ENCODE results near the gene FBXL17.

The FBXL17 gene

GRCh38 chr5:108233617-108234155 is 148.2 kb downstream of the FBXL17 start:
- Histone ChIP-seq H3K27ac (ENCODE audit: low read length) (no peak overlapping the region), H3K27me3 (ENCODE audit: control insufficient read depth, insufficient read depth, low read length) (no peaks in the 10 kb centered on the region), H3K9ac (ENCODE audit: low read length) (no peak overlapping the region)

GRCh38 chr5:108232805-108233204 is 149.1 kb downstream of the FBXL17 start:
- Histone ChIP-seq H3K27me3 (ENCODE audit: control insufficient read depth, insufficient read depth, low read length) (no peaks in the 10 kb centered on the region), H3K9ac (ENCODE audit: low read length) (no peak overlapping the region), H3K36me3 (ENCODE audit: control insufficient read depth, low read depth, low read length) (no peaks in the 10 kb centered on the region), H3K4me1 (ENCODE audit: control insufficient read depth, low read depth, low read length) (peaks cover 6% of the 10 kb centered on the region), H3K4me3 (ENCODE audit: low read length) (no peak overlapping the region), H3K27ac (ENCODE audit: low read length) (no peak overlapping the region), H3K9me3 (ENCODE audit: control insufficient read depth, low read depth, low read length) (no peaks in the 10 kb centered on the region)

More at GRCh38 chr5:108233617-108234155, 148.2 kb downstream of the FBXL17 start:
- H3K4me3 ChIP-seq (ENCODE audit: low read length): no peak overlapping the region
- no peaks in the 10 kb centered on the region for H3K9me3 ChIP-seq (ENCODE audit: control insufficient read depth, low read depth, low read length)
- H3K36me3 ChIP-seq (ENCODE audit: control insufficient read depth, low read depth, low read length): no peaks in the 10 kb centered on the region
- H3K4me1 ChIP-seq (ENCODE audit: control insufficient read depth, low read depth, low read length): peaks cover 6% of the 10 kb centered on the region

DNA sequence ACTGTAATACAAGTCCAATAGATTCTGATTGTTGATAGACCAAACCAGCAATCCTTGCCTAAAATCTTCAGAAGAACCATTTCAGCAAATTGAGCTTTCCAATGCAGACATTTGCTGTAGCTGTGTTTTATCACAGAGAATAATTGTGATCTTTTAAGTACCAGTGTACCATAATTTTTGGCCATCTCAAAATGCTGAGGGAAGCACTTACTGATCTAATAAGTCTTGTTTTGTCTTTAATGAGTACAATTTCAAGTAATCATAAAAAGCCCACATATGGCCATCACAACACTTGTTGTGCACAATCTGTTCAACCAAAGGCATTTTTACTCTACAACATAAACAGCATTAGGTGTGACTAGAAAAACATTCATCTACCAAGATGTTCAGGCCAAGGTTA is 159.9 kb downstream of the FBXL17 start:
- H3K9me3 ChIP-seq (ENCODE audit: control insufficient read depth, low read depth, low read length): no peaks in the 10 kb centered on the region
- no peaks in the 10 kb centered on the region for H3K36me3 ChIP-seq (ENCODE audit: control insufficient read depth, low read depth, low read length)
- H3K9ac ChIP-seq (ENCODE audit: low read length): no peak overlapping the region
- H3K4me1 ChIP-seq (ENCODE audit: control insufficient read depth, low read depth, low read length): no peaks in the 10 kb centered on the region
- H3K27ac ChIP-seq (ENCODE audit: low read length): no peak overlapping the region
- no peaks in the 10 kb centered on the region for H3K27me3 ChIP-seq (ENCODE audit: control insufficient read depth, insufficient read depth, low read length)
- no peak overlapping the region for H3K4me3 ChIP-seq (ENCODE audit: low read length)

- Histone ChIP-seq H3K4me3 (ENCODE audit: low read length) (no peak overlapping the region), H3K36me3 (ENCODE audit: control insufficient read depth, low read depth, low read length) (no peaks in the 10 kb centered on the region), H3K27me3 (ENCODE audit: control insufficient read depth, insufficient read depth, low read length) (no peaks in the 10 kb centered on the region), H3K27ac (ENCODE audit: low read length) (no peak overlapping the region), H3K4me1 (ENCODE audit: control insufficient read depth, low read depth, low read length) (no peaks in the 10 kb centered on the region), H3K9me3 (ENCODE audit: control insufficient read depth, low read depth, low read length) (no peaks in the 10 kb centered on the region), H3K9ac (ENCODE audit: low read length) (no peak overlapping the region)
Observed at GRCh38 chr5:108220834-108221233, 161.1 kb downstream of the FBXL17 start.

DNA sequence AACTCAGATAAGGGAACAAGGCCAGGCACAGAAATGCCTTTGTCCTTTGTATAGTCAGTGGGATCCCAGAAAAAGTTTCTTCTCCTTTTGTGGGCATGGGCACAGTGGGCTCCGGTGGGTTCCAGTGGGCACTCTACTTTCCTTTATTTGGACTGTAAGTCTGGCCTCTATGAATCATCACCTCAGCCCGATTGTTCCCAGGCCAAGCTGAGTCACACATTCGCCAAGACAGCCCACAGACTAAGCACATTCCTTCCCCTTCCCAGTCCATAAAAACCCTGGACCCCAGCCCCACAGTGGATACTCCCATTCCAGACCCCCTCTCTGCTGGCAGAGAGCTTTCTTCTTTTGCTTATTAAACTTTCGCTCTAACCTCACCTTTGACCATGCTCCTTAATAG is 165.0 kb downstream of the FBXL17 start:
- Histone ChIP-seq H3K9me3 (ENCODE audit: control insufficient read depth, low read depth, low read length) (no peaks in the 10 kb centered on the region), H3K4me1 (ENCODE audit: control insufficient read depth, low read depth, low read length) (peaks cover 5% of the 10 kb centered on the region), H3K9ac (ENCODE audit: low read length) (no peak overlapping the region), H3K27ac (ENCODE audit: low read length) (no peak overlapping the region), H3K4me3 (ENCODE audit: low read length) (no peak overlapping the region), H3K36me3 (ENCODE audit: control insufficient read depth, low read depth, low read length) (no peaks in the 10 kb centered on the region), H3K27me3 (ENCODE audit: control insufficient read depth, insufficient read depth, low read length) (no peaks in the 10 kb centered on the region)

- H3K9me3 ChIP-seq (ENCODE audit: control insufficient read depth, low read depth, low read length): no peaks in the 10 kb centered on the region
- no peaks in the 10 kb centered on the region for H3K36me3 ChIP-seq (ENCODE audit: control insufficient read depth, low read depth, low read length)
- H3K4me3 ChIP-seq (ENCODE audit: low read length): no peak overlapping the region
- H3K9ac ChIP-seq (ENCODE audit: low read length): no peak overlapping the region
- H3K4me1 ChIP-seq (ENCODE audit: control insufficient read depth, low read depth, low read length): peaks cover 5% of the 10 kb centered on the region
- H3K27ac ChIP-seq (ENCODE audit: low read length): no peak overlapping the region
- H3K27me3 ChIP-seq (ENCODE audit: control insufficient read depth, insufficient read depth, low read length): no peaks in the 10 kb centered on the region
Observed at GRCh38 chr5:108214857-108215256, 167.0 kb downstream of the FBXL17 start.

DNA sequence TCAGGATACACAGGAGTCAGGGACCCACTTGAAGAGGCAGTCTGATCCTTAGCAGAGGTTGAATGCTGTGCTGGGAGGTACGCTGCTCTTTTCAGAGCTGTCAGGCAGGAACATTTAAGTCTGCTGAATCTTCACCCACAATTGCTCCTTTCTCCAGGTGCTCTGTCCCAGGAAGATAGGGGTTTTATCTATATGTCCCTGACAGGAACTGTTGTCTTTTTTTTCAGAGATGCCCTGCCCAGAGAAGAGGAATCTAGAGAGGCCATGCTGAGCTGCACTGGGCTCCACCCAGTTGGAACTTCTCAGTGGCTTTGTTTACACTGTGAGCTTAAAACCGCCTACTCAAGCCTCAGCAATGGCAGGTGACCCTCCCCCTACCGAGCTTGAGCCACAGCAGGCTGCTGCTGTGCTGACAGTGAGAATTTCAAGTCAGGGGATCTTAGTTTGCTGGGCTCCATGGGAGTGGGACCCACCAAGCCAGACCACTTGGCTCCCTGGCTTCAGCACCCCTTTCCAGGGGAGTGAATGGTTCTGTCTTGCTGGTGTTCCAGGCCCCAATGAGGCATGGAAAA is 169.0 kb downstream of the FBXL17 start:
- H3K4me1 ChIP-seq (ENCODE audit: control insufficient read depth, low read depth, low read length): peaks cover 5% of the 10 kb centered on the region
- no peaks in the 10 kb centered on the region for H3K36me3 ChIP-seq (ENCODE audit: control insufficient read depth, low read depth, low read length)
- H3K9ac ChIP-seq (ENCODE audit: low read length): no peak overlapping the region

DNA sequence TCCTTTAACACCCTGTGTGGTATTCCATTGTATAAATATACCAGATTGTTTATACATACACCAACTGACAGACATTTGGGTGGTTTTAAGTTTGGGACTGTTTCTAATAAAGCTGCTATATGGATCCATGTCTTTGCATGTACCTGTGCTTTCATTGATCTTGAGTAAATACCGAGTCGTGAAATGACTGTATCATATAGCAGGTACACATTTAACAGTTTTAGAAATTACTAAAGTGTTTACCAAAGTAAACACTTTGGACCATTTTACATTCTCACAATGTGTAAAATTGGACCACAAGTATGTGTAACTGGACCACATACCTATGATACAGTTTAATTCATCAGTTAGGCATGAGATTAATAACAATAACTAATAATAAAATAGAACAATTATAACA is 175.2 kb downstream of the FBXL17 start:
- H3K27me3 ChIP-seq (ENCODE audit: control insufficient read depth, insufficient read depth, low read length): no peaks in the 10 kb centered on the region
- H3K4me1 ChIP-seq (ENCODE audit: control insufficient read depth, low read depth, low read length): peaks cover 3% of the 10 kb centered on the region
- H3K4me3 ChIP-seq (ENCODE audit: low read length): no peak overlapping the region
- no peaks in the 10 kb centered on the region for H3K36me3 ChIP-seq (ENCODE audit: control insufficient read depth, low read depth, low read length)
- H3K27ac ChIP-seq (ENCODE audit: low read length): no peak overlapping the region
- no peaks in the 10 kb centered on the region for H3K9me3 ChIP-seq (ENCODE audit: control insufficient read depth, low read depth, low read length)
- H3K9ac ChIP-seq (ENCODE audit: low read length): no peak overlapping the region

More for the DNA sequence above, 169.0 kb downstream of the FBXL17 start:
- Histone ChIP-seq H3K27me3 (ENCODE audit: control insufficient read depth, insufficient read depth, low read length) (no peaks in the 10 kb centered on the region), H3K27ac (ENCODE audit: low read length) (no peak overlapping the region), H3K9me3 (ENCODE audit: control insufficient read depth, low read depth, low read length) (no peaks in the 10 kb centered on the region), H3K4me3 (ENCODE audit: low read length) (no peak overlapping the region)

DNA sequence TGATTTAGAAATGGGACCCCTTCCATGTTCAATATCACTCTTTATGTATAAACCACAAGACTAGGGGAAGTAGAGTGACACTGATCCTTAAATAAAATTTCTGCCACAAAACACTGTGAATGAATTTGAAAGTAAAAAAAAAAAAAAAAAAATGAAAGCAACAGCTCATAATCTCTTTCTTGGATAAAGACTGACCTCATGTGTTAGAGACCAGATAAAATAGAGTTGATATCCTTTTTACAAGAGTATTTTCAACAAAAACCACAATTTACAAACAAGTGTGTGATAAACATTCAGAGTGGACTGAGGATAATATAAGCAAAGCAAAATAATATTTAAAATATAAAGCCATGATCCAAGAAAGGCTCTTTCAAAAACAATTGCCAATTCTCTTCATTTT is 180.2 kb downstream of the FBXL17 start:
- Histone ChIP-seq H3K4me3 (ENCODE audit: low read length) (no peak overlapping the region), H3K27ac (ENCODE audit: low read length) (no peak overlapping the region)

DNA sequence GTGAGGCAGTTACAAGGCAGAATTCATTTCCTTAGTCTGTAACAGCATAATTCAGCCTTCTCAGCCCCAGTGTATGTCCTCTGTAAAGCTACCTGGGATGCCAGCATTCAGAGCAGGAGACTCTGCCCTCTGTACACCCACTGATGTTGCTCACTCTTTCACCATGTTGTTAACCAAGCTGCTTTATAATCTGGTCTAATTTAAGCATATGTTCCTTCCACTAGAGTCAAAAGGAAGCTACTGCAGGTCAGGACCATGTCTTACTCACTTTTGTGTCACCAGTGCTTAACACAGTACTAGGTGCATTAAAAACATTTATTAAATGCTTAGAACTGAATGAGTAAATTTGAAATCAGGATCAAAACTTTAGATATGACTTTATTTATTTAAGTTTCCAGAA is 185.6 kb downstream of the FBXL17 start:
- H3K9ac ChIP-seq (ENCODE audit: low read length): no peak overlapping the region
- H3K27ac ChIP-seq (ENCODE audit: low read length): no peak overlapping the region
- H3K4me3 ChIP-seq (ENCODE audit: low read length): no peak overlapping the region
- H3K27me3 ChIP-seq (ENCODE audit: control insufficient read depth, insufficient read depth, low read length): no peaks in the 10 kb centered on the region
- H3K36me3 ChIP-seq (ENCODE audit: control insufficient read depth, low read depth, low read length): no peaks in the 10 kb centered on the region
- no peaks in the 10 kb centered on the region for H3K9me3 ChIP-seq (ENCODE audit: control insufficient read depth, low read depth, low read length)
- H3K4me1 ChIP-seq (ENCODE audit: control insufficient read depth, low read depth, low read length): no peaks in the 10 kb centered on the region

More for the DNA sequence above, 180.2 kb downstream of the FBXL17 start:
- Histone ChIP-seq H3K4me1 (ENCODE audit: control insufficient read depth, low read depth, low read length) (peaks cover 3% of the 10 kb centered on the region), H3K9ac (ENCODE audit: low read length) (no peak overlapping the region), H3K27me3 (ENCODE audit: control insufficient read depth, insufficient read depth, low read length) (no peaks in the 10 kb centered on the region), H3K36me3 (ENCODE audit: control insufficient read depth, low read depth, low read length) (no peaks in the 10 kb centered on the region), H3K9me3 (ENCODE audit: control insufficient read depth, low read depth, low read length) (no peaks in the 10 kb centered on the region)

DNA sequence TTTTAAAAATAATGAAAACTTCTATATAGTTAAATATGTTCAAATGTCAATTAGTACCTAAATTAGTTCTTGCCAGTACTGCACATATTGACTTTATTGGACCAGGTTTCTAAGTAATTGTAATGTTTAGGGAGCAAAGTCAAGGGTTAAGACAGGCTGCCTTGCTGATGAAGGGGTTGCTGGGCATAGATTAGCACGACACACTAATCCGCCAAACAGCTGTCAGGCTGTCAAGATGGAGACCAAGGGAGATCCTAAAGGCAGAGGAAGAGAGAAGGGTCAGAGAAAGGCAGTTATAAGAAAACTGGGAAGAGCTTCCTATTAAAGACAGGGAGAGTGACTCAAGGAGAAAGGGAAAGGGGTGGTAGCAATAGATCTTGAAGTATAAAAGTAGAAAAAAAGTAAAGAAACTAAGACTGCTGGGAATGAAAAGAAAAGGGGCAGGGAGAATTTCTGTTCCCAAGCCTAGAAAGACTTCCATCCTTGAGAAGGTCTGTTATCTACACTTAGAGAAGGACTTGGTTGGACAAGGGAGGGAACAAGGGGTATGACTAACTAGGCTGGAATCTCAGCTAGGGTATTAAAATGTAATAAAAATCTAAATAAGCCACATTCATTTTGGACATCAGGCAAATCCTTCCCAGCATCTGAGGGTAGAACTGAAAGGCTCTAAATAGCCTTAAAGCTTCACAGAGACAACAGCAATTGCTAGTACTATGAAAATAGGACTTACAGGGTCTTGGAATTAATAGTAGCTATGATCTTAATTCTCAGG is 188.7 kb downstream of the FBXL17 start:
- Histone ChIP-seq H3K27ac (ENCODE audit: low read length) (no peak overlapping the region), H3K27me3 (ENCODE audit: control insufficient read depth, insufficient read depth, low read length) (no peaks in the 10 kb centered on the region), H3K9ac (ENCODE audit: low read length) (no peak overlapping the region), H3K36me3 (ENCODE audit: control insufficient read depth, low read depth, low read length) (no peaks in the 10 kb centered on the region), H3K9me3 (ENCODE audit: control insufficient read depth, low read depth, low read length) (no peaks in the 10 kb centered on the region), H3K4me3 (ENCODE audit: low read length) (no peak overlapping the region), H3K4me1 (ENCODE audit: control insufficient read depth, low read depth, low read length) (no peaks in the 10 kb centered on the region)

- no peaks in the 10 kb centered on the region for H3K4me1 ChIP-seq (ENCODE audit: control insufficient read depth, low read depth, low read length)
Observed at GRCh38 chr5:108184940-108185339, 197.0 kb downstream of the FBXL17 start.

More at GRCh38 chr5:108184940-108185339, 197.0 kb downstream of the FBXL17 start:
- Histone ChIP-seq H3K27ac (ENCODE audit: low read length) (no peak overlapping the region), H3K9ac (ENCODE audit: low read length) (no peak overlapping the region), H3K36me3 (ENCODE audit: control insufficient read depth, low read depth, low read length) (no peaks in the 10 kb centered on the region), H3K4me3 (ENCODE audit: low read length) (no peak overlapping the region), H3K27me3 (ENCODE audit: control insufficient read depth, insufficient read depth, low read length) (no peaks in the 10 kb centered on the region), H3K9me3 (ENCODE audit: control insufficient read depth, low read depth, low read length) (no peaks in the 10 kb centered on the region)
